Chondrocyte (in vitro differentiated cells): ENCODE data around the gene TSPAN5. TPM values are rescaled to one million over a fixed set of nuclear protein-coding genes. Genes with fewer than 3 reads are reported as not detected.
"Not testable (repeated sequence)": the region's sequence is repeated elsewhere in the genome, so short reads cannot be mapped to it uniquely, and the experiment has no call there.

Experiments used
- DNase-seq: peaks from one replicate; pipeline ENCODE4 v3.0.0; 2021; ENCODE audit warnings: mixed read lengths, low spot score
- H3K27ac Mint-ChIP-seq: one replicate; pipeline ENCODE4 v1.8.0; 2021; ENCODE audit warnings: mild to moderate bottlenecking, moderate library complexity, mixed read lengths; ENCODE audit not compliant: unreplicated experiment
- H3K27me3 Mint-ChIP-seq: 2 replicates; pipeline ENCODE4 v1.8.0; 2021; ENCODE audit warnings: low read depth, mixed read lengths
- H3K36me3 Mint-ChIP-seq: 2 replicates; pipeline ENCODE4 v1.8.0; 2021; ENCODE audit warnings: low read depth, mixed read lengths
- H3K4me1 Mint-ChIP-seq: 2 replicates; pipeline ENCODE4 v1.8.0; 2021; ENCODE audit warnings: low read depth, mild to moderate bottlenecking, mixed read lengths
- H3K4me3 Mint-ChIP-seq: one replicate; pipeline ENCODE4 v1.8.0; 2021; ENCODE audit warnings: mild to moderate bottlenecking, moderate library complexity, mixed read lengths; ENCODE audit not compliant: unreplicated experiment
- H3K9me3 Mint-ChIP-seq: 2 replicates; pipeline ENCODE4 v1.8.0; 2021; ENCODE audit warnings: low read depth, mixed read lengths
- CTCF ChIP-seq: fragments of 200-600 bp; sonication (generic); IDR thresholded peaks from 2 replicates; pipeline ENCODE4 v1.5.0; 2021; ENCODE audit warnings: antibody characterized with exemption, mild to moderate bottlenecking, moderate library complexity
- total RNA-seq: library from RNA; stranded (reverse); gene quantifications from 3 replicates; pipeline ENCODE4 v1.2.1, GENCODE V29; 2021

Gene TSPAN5
- total RNA-seq, 1 donor from 2014 or later, result 55.5 TPM

GRCh38 chr4:98536631-98537030, 121.8 kb downstream of the TSPAN5 start:
- TF ChIP-seq CTCF, result no peak
- H3K36me3 Mint-ChIP-seq, result peaks cover 2% of the 10 kb centered on the region
- H3K27ac Mint-ChIP-seq, result no peak overlapping the region
- H3K9me3 Mint-ChIP-seq, result peaks cover 3% of the 10 kb centered on the region
- no peaks in the 10 kb centered on the region for H3K27me3 Mint-ChIP-seq
- peaks cover 11% of the 10 kb centered on the region for H3K4me1 Mint-ChIP-seq
- DNase-seq, result no peak
- H3K4me3 Mint-ChIP-seq, result no peak overlapping the region

GRCh38 chr4:98534146-98534545, 124.3 kb downstream of the TSPAN5 start:
- not testable (repeated sequence) for H3K36me3 Mint-ChIP-seq, DNase-seq, H3K4me1 Mint-ChIP-seq, H3K27me3 Mint-ChIP-seq, H3K4me3 Mint-ChIP-seq, H3K27ac Mint-ChIP-seq, H3K9me3 Mint-ChIP-seq

- DNase-seq, result no peak
- peaks cover 42% of the 10 kb centered on the region for H3K4me1 Mint-ChIP-seq
- no peak overlapping the region for H3K27ac Mint-ChIP-seq
- no peak overlapping the region for H3K4me3 Mint-ChIP-seq
- H3K9me3 Mint-ChIP-seq, result peaks cover 5% of the 10 kb centered on the region
- no peaks in the 10 kb centered on the region for H3K27me3 Mint-ChIP-seq
- peaks cover 1% of the 10 kb centered on the region for H3K36me3 Mint-ChIP-seq
- TF ChIP-seq CTCF, result no peak
Measured at GRCh38 chr4:98530572-98530971, 127.8 kb downstream of the TSPAN5 start.

GRCh38 chr4:98529970-98530569, 128.3 kb downstream of the TSPAN5 start:
- Mint-ChIP-seq H3K4me1 (peaks cover 47% of the 10 kb centered on the region), H3K27me3 (no peaks in the 10 kb centered on the region), H3K27ac (no peak overlapping the region), H3K36me3 (no peaks in the 10 kb centered on the region), H3K9me3 (peaks cover 5% of the 10 kb centered on the region), H3K4me3 (no peak overlapping the region)
- DNase-seq, result no peak
- TF ChIP-seq CTCF, result no peak

GRCh38 chr4:98528882-98529281, 129.5 kb downstream of the TSPAN5 start:
- no peak for TF ChIP-seq CTCF
- Mint-ChIP-seq H3K27me3 (no peaks in the 10 kb centered on the region), H3K9me3 (peaks cover 5% of the 10 kb centered on the region), H3K27ac (no peak overlapping the region), H3K4me1 (peaks cover 54% of the 10 kb centered on the region), H3K36me3 (no peaks in the 10 kb centered on the region), H3K4me3 (no peak overlapping the region)
- DNase-seq, result no peak
